ENCODE measurements around the gene ADGRF5. TPM values are rescaled to one million over a fixed set of nuclear protein-coding genes. Genes with fewer than 3 reads are reported as not detected.
A peak's percentile ranks its signal among the peaks of the same experiment; 100 is the strongest.
"Not testable (repeated sequence)": the region's sequence is repeated elsewhere in the genome, so short reads cannot be mapped to it uniquely, and the experiment has no call there.

ADGRF5 gene
- total RNA-seq, 2 donors from 2014 or later: 37.4 to 56.9 TPM

DNA sequence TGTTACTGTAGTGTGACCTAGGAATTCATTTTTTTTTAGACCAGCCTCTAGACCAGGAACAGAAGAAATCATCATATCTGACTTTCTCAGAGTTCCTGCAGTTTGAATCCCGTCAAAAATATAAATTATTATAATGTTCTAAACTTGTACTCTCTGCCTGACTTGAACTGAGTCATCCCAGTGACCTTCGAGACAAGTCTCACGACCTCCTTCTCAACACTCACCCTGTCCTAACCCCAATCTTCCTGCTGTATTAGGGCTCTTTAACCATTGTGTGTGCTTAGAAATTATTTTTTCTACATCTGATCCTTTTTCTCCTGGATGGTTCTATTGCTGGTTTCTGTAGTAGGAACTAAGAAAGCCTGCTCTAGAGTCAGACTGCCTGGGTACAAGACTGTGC, 21.5 kb downstream of the ADGRF5 start:
- DNase-seq (no peak), ATAC-seq (peak in 1 of 2 donors; percentile 38)
- intact Hi-C loops (cut with DNase I): no loop called here

DNA sequence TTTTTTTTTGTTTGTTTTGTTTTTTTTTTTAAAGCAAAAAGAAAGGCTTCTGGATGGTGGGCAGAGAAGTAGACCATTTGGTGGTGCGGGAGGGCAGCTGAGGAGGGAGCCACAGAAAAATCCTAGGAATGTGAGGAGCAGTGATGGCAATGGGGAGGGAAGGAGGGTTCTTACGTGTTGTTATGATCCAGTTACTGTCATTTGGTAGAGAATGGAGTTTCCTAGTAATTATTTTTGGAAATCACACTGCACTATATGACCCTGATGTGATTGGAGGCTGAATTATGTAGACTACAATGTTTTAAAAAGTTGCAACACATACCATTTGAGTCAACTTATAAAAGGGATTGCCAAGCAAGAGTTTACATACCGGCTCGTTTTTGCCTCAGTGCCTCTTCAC, 22.1 kb downstream of the ADGRF5 start:
- ATAC-seq: no peak
- no peak for DNase-seq
- intact Hi-C loops (cut with DNase I): no loop called here

DNA sequence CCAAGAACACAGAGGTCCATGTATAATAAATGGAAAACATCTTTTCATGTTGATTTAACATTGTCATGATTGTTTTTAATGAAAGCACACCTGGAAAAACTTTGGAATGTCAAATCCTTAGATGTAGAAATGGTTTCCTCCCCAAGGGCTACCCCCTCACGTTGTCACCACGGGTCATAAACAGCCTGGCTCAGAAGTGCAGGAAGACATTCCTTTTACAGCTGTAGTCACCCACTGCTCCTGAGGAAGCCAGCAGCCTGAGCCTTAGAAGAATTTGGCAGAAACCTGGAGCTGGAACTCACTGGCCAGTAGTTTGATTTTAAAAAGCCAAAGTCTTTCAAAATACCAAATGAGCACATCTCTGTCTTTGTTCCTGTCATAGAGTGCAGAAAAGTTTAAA, 23.7 kb downstream of the ADGRF5 start:
- ATAC-seq (no peak), DNase-seq (no peak)
- intact Hi-C loops (cut with DNase I): no loop called here

DNA sequence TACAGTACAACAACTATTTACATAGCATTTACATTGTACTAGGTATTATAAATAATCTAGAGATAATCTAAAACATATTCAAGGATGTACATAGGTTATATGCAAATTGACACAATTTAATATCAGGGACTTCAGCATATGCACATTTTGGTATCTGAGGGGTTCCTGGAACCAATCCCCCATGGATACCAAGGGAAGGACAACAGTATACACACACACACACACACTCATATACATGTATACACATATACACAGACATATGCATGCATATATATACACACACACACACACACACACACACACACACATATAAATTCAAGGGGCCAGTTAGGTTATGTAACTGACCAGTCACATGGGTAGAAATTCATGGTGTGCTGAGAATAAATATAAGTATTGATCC, 24.9 kb downstream of the ADGRF5 start:
- intact Hi-C loops (cut with DNase I): no loop called here
- ATAC-seq: no peak
- no peak for DNase-seq

DNA sequence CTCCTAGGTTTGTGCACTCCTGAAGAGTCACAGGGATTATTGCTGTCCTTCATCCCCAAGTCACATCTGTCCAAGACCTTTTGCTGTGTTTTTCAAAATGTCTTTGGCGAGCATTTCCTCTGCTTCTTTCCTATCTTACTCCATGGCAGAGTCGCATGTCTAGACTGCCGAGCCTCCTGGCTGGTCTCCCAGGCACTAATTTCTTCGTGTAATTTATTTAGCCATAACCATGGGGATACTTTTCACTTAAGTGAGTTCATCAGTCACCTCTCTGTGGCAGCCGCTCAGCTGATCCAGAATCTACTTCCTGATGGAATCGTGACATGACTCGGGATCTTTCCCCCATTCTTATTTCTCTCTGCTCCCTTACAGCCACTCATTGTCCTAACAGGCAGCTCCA, 25.8 kb downstream of the ADGRF5 start:
- intact Hi-C loops (cut with DNase I): no loop called here
- peak; percentile 29 to 62 for ATAC-seq
- DNase-seq: no peak

- ATAC-seq (no peak), DNase-seq (no peak)
- intact Hi-C loops (cut with DNase I): no loop called here
Observed at GRCh38 chr6:46894433-46894832, 27.3 kb downstream of the ADGRF5 start.

DNA sequence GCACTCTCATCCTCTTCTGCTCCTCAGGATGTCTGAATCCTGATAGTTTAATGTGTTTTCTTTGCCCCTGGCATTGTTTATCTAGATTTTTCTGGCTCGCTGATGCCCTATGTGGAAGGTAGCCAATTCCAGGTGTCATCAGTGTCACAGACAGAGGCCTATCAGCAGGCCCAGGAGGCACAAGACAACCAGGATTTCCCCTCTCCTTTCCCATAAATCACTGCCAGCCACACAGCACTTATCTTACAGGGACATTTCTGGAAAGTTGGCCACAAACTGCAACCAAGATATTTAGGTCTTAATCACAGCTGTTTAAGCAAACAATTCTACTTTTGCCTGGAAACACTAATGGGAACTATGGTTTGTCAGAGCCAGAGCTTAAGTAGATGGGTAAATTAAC, 28.1 kb downstream of the ADGRF5 start:
- peak; percentile 30 to 56 for ATAC-seq

DNA sequence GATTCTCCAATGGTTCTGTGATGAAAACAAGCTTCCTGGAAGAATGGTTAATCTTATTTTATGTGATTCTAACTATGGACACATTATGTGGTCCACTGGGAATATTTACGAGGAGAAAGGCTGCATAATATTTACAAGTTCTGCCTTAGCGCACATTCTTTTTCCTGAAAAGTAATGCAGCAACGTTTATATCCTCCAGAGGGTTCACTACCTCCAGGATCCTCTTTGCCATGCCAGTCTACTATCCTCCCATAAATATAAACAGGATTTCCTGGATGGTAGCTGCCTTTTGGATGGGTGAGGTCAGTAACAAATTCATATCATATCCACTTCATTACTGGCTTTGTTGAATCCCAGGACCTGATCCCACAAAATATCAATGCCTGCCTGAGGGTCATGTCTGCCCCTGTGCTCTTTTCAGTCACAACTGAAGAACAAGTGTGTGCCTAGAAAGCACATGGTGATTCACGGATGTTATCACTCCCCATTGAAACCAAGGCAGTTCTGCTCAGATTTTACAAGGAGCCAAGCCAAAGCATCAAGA, 30.4 kb downstream of the ADGRF5 start:
- DNase-seq (no peak), ATAC-seq (no peak)
- intact Hi-C loops (cut with DNase I): no loop called here

More for the DNA sequence above, 28.1 kb downstream of the ADGRF5 start:
- DNase-seq: no peak
- intact Hi-C loops (cut with DNase I): no loop called here

- DNase-seq: no peak
- intact Hi-C loops (cut with DNase I): no loop called here
- ATAC-seq: no peak
Observed at GRCh38 chr6:46888578-46888977, 33.2 kb downstream of the ADGRF5 start.

GRCh38 chr6:46888031-46888430, 33.7 kb downstream of the ADGRF5 start:
- intact Hi-C loops (cut with DNase I): no loop called here
- no peak for ATAC-seq

GRCh38 chr6:46882645-46883044, 39.1 kb downstream of the ADGRF5 start:
- no peak for ATAC-seq
- DNase-seq: no peak
- intact Hi-C loops (cut with DNase I): no loop called here

More at GRCh38 chr6:46888031-46888430, 33.7 kb downstream of the ADGRF5 start:
- no peak for DNase-seq

GRCh38 chr6:46879003-46879402, 42.7 kb downstream of the ADGRF5 start:
- intact Hi-C loops (cut with DNase I): no loop called here
- ATAC-seq (no peak), DNase-seq (no peak)

DNA sequence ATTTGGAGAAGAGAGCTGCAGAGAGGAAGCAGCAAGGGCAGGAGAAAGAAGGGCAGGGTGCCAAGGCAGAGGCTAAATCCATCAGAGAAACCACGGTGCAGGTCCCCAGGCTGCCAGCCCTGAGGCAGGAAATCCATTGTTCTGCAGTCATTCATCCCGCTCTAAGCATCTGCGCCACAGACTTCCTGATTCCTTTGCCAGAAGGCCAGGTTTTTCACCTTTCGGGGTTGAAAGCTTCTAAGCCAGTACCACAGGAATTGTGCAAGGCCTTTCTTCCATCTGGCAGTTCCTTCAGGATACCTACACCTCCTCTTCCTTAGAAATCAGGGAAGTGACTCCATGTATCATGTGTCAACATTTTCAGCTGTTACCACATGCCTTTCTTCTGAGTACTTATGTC, 45.6 kb downstream of the ADGRF5 start:
- ATAC-seq (peak; percentile 24 to 41), DNase-seq (peak; percentile 30)
- intact Hi-C loops (cut with DNase I): no loop called here

GRCh38 chr6:46867411-46867810, 54.3 kb downstream of the ADGRF5 start:
- ATAC-seq (no peak), DNase-seq (no peak)
- intact Hi-C loops (cut with DNase I): no loop called here

DNA sequence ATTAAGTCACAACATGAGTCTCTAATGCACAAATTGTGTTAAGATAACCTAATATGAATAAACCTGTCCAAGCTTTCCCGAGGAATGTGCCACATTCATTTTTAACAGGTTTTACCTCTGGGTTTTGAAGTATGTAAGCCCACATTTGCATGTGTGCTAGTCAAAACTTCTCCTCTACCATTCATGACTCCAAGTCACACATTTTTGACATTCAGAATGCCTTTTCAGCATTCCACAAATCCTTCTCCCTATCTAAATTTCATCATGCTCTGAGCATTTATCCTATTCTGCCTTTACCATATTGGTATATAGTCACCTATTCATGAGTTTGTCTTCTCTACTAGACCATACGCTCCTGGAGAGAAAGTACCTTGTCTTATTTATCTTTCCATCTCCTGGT, 56.5 kb downstream of the ADGRF5 start:
- DNase-seq (no peak), ATAC-seq (no peak)
- intact Hi-C loops (cut with DNase I): no loop called here

DNA sequence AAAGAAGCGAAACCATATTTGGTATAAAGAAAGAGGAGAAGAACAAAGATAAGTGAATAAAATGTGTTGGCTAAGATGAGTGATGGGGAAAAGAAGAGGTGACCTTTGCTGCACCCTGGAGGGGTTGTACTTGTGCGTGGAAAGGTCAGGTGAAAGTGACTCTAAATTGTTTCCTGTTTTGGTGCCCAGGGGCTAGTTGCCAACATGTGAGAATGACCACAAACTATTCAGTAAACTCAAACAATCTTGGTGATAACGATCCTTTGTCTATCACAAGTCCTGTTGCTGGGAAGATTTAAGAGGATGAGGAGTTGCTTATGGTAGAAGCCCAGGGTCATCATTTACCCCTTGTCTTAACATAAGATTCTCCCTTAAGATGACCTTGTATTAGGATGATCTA, 57.9 kb downstream of the ADGRF5 start:
- ATAC-seq: no peak
- intact Hi-C loops (cut with DNase I): no loop called here
- DNase-seq: no peak

- ATAC-seq (no peak), DNase-seq (no peak)
- intact Hi-C loops (cut with DNase I): no loop called here
Observed at GRCh38 chr6:46862381-46862780, 59.4 kb downstream of the ADGRF5 start.

GRCh38 chr6:46855966-46856365, 65.8 kb downstream of the ADGRF5 start:
- DNase-seq; ATAC-seq; intact Hi-C loops (cut with DNase I): not testable (repeated sequence)

DNA sequence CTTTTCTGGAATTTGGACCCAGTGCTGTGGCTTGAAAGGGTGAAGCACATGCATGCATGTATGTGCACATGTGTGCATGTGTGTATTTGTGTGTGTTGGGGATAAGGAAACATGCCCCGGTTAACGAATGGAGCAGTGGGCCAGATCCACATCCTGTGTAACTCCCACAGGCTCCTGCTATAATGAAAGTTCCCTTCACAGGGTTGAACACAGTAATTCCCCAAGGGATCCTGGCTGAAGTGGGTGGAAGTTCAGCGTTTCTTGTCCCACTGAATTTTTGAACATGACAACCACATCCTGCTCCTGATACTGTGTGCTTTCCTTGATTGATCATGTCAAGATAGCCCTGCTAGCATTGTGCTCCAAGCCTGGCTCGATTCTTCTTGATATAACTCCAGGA, 70.2 kb downstream of the ADGRF5 start:
- DNase-seq; intact Hi-C loops (cut with DNase I): not testable (repeated sequence)
- peak; percentile 17 to 19 for ATAC-seq

GRCh38 chr6:46850792-46851191, 70.9 kb downstream of the ADGRF5 start:
- intact Hi-C loops (cut with DNase I): no loop called here
- ATAC-seq: no peak
- DNase-seq: no peak

GRCh38 chr6:46849361-46849690, 72.4 kb downstream of the ADGRF5 start:
- intact Hi-C loops (cut with DNase I): loop anchor here (2.0 to 5.0 kb wide), 3 partner anchors 138 to 197 kb away; no protein-coding TSS in a partner anchor
- ATAC-seq: no peak
- no peak for DNase-seq

Measured in left cardiac atrium (tissue), 4 donors.